IPS-18c (cell line): ENCODE results near the gene KLHL1.

ENCODE experiments used
- H3K4me3 ChIP-seq: 2 replicates; pipeline ENCODE4 v1.7.0; 2013; ENCODE audit warnings: low read depth, mild to moderate bottlenecking, low read length, moderate library complexity; ENCODE audit not compliant: insufficient read depth
- H3K9me3 ChIP-seq: one replicate; pipeline ENCODE4 v1.6.1; 2013; ENCODE audit warnings: mild to moderate bottlenecking, low read length, moderate library complexity; ENCODE audit not compliant: control insufficient read depth, insufficient read depth

The KLHL1 gene

DNA sequence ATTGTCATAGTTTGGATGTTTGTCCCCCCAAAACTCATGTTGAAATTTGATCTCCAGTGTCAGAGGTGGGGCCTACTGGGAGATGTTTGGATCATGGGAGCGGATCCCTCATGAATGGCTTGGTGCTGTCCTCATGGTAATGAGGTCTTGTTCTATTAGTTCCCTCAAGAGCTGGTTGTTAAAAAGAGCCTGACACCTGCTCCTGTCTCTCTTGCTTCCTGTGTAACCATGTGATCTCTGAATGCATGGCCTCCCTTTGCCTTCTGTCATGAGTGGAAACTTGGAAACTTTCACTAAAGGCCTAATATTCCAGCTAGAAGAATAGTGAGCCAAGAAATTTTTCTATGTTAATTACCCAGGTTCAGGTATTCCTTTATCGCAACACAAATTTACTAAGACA lies 312.0 kb downstream of the KLHL1 start:
- Histone ChIP-seq H3K9me3 (no peaks in the 10 kb centered on the region), H3K4me3 (no peak overlapping the region)

DNA sequence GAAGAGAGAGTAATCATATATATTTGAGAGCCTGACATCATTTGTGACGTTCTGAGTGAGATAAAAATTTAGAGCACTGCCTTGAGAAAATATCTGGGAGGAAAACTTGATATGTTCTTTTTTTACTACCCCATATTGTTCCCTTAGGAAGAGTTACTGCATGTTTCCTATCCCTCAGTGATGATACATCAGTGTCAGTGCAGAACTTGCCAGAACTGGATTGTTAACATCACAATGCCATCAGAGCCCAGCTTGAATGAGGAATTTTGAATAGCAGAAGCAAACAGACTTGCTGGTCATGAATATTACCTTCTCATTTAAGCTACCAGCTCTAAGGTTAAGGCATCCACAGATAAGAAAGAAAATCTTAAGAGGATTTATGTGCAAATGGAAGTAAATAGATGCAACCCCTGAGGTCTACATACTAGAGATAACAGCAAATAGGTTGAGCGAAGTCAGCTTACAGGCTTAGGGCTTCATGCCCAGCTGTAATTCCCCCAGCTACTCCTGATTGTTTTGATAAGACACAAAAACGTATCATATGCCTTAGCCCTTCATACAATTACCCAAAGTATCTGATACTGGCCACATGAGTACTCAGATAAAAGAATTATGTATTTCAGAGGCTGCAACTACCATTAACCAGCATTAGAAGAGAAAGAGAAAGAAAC lies 314.3 kb downstream of the KLHL1 start:
- no peak overlapping the region for H3K4me3 ChIP-seq

DNA sequence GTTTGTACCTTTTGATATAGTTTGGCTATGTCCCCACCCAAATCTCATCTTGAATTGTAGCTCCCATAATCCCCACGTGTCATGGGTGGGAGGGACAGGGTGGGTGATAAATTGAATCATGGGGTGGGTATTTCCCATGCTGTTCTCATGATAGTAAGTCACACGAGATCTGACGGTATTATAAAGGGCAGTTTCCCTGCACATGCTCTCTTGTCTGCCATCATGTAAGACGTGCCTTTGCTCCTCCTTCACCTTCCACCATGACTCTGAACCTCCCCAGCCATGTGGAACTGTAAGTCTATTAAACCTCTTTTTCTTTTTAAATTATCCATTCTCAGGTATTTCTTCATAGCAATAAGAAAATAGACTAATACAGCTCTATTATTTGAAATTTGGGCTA lies 331.3 kb downstream of the KLHL1 start:
- H3K4me3 ChIP-seq: no peak overlapping the region
- peaks cover under 1% of the 10 kb centered on the region for H3K9me3 ChIP-seq

More for the DNA sequence above, 314.3 kb downstream of the KLHL1 start:
- no peaks in the 10 kb centered on the region for H3K9me3 ChIP-seq

DNA sequence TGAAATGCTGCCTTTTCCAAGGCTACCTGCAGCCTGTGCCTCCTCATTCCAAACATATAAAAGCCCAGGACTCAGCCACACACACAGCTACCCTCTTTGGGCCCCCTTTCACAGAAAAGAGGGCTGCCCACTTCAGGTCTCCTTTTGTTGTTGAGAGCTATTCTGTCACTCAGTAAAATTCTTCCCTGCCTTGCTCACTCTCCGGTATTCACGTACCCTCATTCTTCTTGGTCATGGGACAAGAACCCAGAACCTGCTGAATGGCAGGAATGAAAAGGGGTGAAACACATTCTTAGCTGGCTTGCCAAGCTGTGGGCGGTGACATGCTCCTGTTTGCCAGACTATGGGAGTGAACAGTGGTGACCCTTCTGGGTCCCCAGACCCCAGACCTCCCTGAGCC lies 338.6 kb downstream of the KLHL1 start:
- peaks cover 6% of the 10 kb centered on the region for H3K9me3 ChIP-seq

GRCh38 chr13:69761581-69761980 lies 346.7 kb downstream of the KLHL1 start:
- H3K9me3 ChIP-seq: no peaks in the 10 kb centered on the region
- no peak overlapping the region for H3K4me3 ChIP-seq

More for the DNA sequence above, 338.6 kb downstream of the KLHL1 start:
- no peak overlapping the region for H3K4me3 ChIP-seq

GRCh38 chr13:69755101-69755500 lies 353.2 kb downstream of the KLHL1 start:
- Histone ChIP-seq H3K9me3 (no peaks in the 10 kb centered on the region), H3K4me3 (no peak overlapping the region)

GRCh38 chr13:69751259-69751658 lies 357.0 kb downstream of the KLHL1 start:
- Histone ChIP-seq H3K4me3 (no peak overlapping the region), H3K9me3 (no peaks in the 10 kb centered on the region)

GRCh38 chr13:69737129-69737935 lies 370.9 kb downstream of the KLHL1 start:
- no peaks in the 10 kb centered on the region for H3K9me3 ChIP-seq
- H3K4me3 ChIP-seq: no peak overlapping the region

- Histone ChIP-seq H3K4me3 (no peak overlapping the region), H3K9me3 (no peaks in the 10 kb centered on the region)
Measured at GRCh38 chr13:69721631-69722030, 386.6 kb downstream of the KLHL1 start.

DNA sequence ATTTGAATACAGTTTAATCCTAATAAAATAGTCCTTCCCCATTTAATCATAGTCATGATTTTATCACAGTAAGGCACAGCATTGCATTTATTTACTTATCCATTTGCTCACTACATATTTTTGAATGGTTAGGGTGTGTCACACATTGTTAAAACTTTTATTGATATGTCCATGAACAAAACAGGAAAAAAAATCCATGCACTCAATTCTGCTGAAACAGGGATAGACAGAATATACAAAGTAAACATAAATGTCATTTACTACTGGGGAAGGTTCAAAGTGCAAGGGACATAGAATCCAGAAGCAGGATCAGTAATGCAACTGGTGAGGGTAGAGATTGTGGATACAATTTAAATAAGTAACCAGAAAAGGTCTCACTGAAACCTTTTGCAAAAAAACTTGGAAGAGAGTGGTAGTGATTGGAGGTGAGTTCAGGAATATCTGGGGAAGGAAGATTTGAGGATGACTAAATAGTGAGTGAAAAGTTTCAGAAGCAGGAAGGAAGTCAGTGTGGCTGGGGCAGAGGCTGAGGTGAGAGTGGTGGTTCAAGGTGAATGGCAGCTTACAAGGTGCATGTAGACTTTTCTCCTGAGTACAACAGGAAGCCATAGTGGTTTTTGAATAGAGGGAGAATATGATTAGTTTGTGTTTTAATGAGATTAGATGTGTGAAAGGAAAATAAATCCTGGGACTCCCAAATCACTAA lies 387.8 kb downstream of the KLHL1 start:
- H3K4me3 ChIP-seq: no peak overlapping the region
- no peaks in the 10 kb centered on the region for H3K9me3 ChIP-seq

- Histone ChIP-seq H3K4me3 (no peak overlapping the region), H3K9me3 (no peaks in the 10 kb centered on the region)
Measured at GRCh38 chr13:69706807-69707206, 401.4 kb downstream of the KLHL1 start.

DNA sequence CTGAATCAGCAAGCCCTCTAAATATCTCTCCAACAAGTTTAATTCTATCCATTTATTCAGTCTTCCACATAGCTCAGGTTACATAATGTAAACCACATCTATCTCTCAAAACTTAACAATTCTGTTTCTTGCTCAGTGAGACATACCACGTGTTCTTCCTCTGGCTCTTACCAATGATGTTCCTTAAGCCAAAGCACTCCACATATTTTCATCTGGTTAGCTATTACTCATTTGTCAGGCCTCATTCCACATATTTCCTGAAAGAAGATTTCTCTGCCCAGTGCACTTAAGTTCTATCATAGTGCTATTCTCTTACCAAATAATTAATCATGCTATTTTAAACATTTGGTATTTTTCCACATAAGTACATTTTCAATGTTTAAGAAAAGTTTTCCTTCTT lies 403.9 kb downstream of the KLHL1 start:
- H3K4me3 ChIP-seq: no peak overlapping the region
- H3K9me3 ChIP-seq: no peaks in the 10 kb centered on the region

DNA sequence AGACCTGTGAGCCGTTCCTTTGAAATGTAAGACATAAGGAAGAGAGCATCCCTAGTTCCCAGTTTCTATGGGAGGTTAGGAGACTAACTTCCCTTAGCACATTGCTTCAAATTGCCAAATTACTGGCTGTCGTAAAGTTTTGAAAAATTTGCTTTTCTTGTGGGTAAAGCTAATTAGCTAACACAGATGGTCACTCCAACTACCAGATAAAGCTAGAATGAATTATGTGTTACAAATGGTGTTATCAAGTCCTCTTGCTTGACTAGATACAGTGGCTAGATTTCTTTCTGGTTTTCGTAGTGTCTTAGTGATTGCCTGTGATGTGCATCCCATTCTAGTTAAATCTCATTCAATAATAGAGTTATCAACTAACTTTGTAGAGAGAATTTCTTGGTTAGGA lies 417.3 kb downstream of the KLHL1 start:
- Histone ChIP-seq H3K9me3 (no peaks in the 10 kb centered on the region), H3K4me3 (no peak overlapping the region)

- Histone ChIP-seq H3K4me3 (no peak overlapping the region), H3K9me3 (no peaks in the 10 kb centered on the region)
Measured at GRCh38 chr13:69683921-69684686, 424.1 kb downstream of the KLHL1 start.

DNA sequence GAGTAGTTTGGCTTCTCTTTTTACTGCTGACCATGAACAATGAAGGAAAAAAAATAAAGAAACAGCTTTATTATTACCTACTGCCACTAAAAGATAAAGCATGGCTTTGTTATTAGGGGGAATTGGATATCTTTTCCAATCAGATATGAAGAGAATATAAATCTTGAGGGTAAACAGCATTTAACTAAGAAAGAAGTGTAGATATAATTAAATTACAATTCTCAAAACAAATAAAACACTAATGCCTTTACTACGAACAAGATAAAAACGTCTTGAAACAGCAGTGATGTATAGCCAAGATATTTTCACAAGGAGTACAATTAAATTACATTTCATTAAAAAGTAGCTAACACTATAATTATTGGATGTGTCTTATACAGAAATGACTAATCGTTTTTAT lies 426.5 kb downstream of the KLHL1 start:
- no peak overlapping the region for H3K4me3 ChIP-seq
- H3K9me3 ChIP-seq: no peaks in the 10 kb centered on the region

DNA sequence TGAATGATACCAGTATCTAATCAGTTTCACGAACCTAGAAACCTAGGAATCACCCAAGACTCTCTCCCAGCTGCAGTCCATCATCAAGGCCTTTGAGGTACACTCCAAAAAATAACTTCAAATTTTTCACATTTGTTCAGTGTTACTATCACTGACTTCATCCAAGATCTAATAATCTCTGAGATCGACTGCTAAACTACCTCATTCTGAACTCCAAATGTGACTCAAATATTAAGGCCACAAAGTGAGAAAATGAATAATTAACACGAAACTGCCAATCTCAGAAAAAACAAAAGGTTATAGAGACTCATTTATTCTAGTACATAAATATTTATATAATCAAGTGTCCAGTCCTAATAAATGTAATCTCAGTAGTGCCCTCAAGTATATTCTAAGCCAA lies 430.9 kb downstream of the KLHL1 start:
- no peak overlapping the region for H3K4me3 ChIP-seq

GRCh38 chr13:69676286-69676685 lies 432.0 kb downstream of the KLHL1 start:
- H3K9me3 ChIP-seq: no peaks in the 10 kb centered on the region
- no peak overlapping the region for H3K4me3 ChIP-seq

More for the DNA sequence above, 430.9 kb downstream of the KLHL1 start:
- no peaks in the 10 kb centered on the region for H3K9me3 ChIP-seq
